ENCODE results near the gene AMOT.

DNA sequence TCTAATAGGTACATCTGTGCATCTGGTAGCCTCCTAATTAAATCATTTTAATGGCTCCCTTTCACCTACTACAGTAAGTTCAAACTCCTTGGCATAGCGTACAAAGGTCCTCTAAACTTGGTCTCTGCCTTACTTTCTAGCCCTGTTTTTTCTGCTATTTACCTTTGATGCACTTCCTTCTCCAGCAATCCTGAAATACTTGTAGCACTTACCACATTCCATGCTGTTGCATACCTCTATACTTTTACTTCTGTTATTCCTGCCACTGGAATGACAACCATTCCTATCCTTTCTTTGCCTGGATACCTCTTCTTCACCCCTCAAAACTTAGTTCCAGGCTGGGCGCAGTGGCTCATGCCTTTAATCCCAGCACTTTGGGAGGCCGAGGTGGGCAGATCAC lies 104.3 kb downstream of the AMOT start:
- TF ChIP-seq, protein P1, sequence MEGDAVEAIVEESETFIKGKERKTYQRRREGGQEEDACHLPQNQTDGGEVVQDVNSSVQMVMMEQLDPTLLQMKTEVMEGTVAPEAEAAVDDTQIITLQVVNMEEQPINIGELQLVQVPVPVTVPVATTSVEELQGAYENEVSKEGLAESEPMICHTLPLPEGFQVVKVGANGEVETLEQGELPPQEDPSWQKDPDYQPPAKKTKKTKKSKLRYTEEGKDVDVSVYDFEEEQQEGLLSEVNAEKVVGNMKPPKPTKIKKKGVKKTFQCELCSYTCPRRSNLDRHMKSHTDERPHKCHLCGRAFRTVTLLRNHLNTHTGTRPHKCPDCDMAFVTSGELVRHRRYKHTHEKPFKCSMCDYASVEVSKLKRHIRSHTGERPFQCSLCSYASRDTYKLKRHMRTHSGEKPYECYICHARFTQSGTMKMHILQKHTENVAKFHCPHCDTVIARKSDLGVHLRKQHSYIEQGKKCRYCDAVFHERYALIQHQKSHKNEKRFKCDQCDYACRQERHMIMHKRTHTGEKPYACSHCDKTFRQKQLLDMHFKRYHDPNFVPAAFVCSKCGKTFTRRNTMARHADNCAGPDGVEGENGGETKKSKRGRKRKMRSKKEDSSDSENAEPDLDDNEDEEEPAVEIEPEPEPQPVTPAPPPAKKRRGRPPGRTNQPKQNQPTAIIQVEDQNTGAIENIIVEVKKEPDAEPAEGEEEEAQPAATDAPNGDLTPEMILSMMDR (IDR thresholded peaks at IDR 0.05) = no peak
- no peak for TF ChIP-seq POLR2A (IDR thresholded peaks at IDR 0.05)
